Measurements from ENCODE around the gene CCNE1.

DNA sequence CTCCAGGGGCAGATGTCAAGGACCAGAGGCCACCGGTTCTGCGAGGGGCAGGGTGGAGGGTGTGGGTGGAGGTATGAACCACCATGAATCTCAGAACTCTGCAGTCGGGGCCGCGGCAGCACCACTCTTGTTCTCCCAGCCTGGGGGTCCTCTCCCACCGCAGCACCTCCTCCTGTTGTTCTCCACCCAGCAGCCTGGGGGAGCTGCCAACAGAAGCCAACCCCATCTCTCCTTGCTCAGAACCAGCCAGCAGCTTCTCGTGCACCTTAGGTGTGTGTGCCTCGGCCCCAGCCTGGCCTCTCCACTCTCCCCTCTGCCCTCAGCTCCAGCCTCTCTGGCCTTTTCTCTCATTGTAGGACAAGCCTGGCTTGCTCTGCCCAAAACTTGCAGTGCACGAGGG lies 31.9 kb upstream of the CCNE1 start:
- TF ChIP-seq CTCF (IDR thresholded peaks at IDR 0.05; ENCODE audit: borderline replicate concordance, extremely low read depth, low read length, poor library complexity, severe bottlenecking) (peak; percentile 35), EZH2 (IDR thresholded peaks at IDR 0.05; ENCODE audit: borderline replicate concordance, low read depth, low read length, severe bottlenecking) (no peak)

Data from DND-41 (cell line).